Keratinocyte (primary cell): Measurements from ENCODE around the gene APOC1.

ENCODE experiments used
- CTCF ChIP-seq, 3 experiments: IDR thresholded peaks in 1 of 3; conservative IDR thresholded peaks in 1 of 3; optimal IDR thresholded peaks in 1 of 3; 2 replicates in 2 of 3; 3 replicates in 1 of 3; pipeline versions ENCODE3 to v1.5.1; 2011; ENCODE audit warnings: low read length in 3 of 3, mild to moderate bottlenecking in 3 of 3, moderate library complexity in 2 of 3, control low read depth in 1 of 3, inconsistent platforms in 1 of 3; ENCODE audit not compliant: insufficient read depth in 2 of 3; ENCODE audit errors: extremely low read depth in 1 of 3
- EZH2 ChIP-seq: IDR thresholded peaks from one replicate; pipeline ENCODE4 v1.6.1; 2012; ENCODE audit warnings: inconsistent platforms, mild to moderate bottlenecking, low read length, moderate library complexity

GRCh38 chr19:44968670-44969069 is 54.3 kb downstream of the APOC1 start:
- TF ChIP-seq CTCF (optimal IDR thresholded peaks at IDR 0.05 in 1 of 3, IDR thresholded peaks at IDR 0.05 in 1 of 3, conservative IDR thresholded peaks at IDR 0.05 in 1 of 3; ENCODE audit: extremely low read depth in 1 of 3, insufficient read depth in 2 of 3, low read length in 3 of 3) (no peak), EZH2 (no peak)
